Left colon (tissue), 2 donors: ENCODE data around the gene UBE2R2. TPM values are rescaled to one million over a fixed set of nuclear protein-coding genes. Genes with fewer than 3 reads are reported as not detected.
A peak's percentile ranks its signal among the peaks of the same experiment; 100 is the strongest.

ENCODE experiments used
- ATAC-seq: fragments of 200-7000 bp; cut with Tn5 transposase; one replicate; pipeline ENCODE4 v1.9.1; 2020; ENCODE audit warnings: mild to moderate bottlenecking, moderate library complexity
- DNase-seq, 2 donors: peaks; one replicate each; pipeline ENCODE4 v3.0.0-alpha.2; 2020
- intact Hi-C, 2 donors: fragments of 100-400 bp; cut with DNase I in 1 of 2; cut with micrococcal nuclease in 1 of 2; formaldehyde crosslinking; loops; one replicate each; pipeline versions ENCODE4 v1.11.2 to v1.14.0; 2022; cut with DNase I, micrococcal nuclease
- total RNA-seq, 2 donors: library from RNA; stranded (reverse); fragmentation: NEBNext Ultra II Directional; extraction: Animal tissue kit (Norgen Biotek cat#: 25700); gene quantifications; one replicate each; pipeline ENCODE4 v1.2.1, GENCODE V29; 2021
- donor health status: DM: no; HTN: no; CAD: no.
- donor health status: DM: yes; HTN: yes; CAD: no.

The UBE2R2 gene
- total RNA-seq, 2 donors from 2014 or later: 34.1 to 40.8 TPM

GRCh38 chr9:33913541-33913940 lies 96.6 kb downstream of the UBE2R2 start:
- intact Hi-C loops: no loop called here
- ATAC-seq: no peak
- DNase-seq: no peak

DNA sequence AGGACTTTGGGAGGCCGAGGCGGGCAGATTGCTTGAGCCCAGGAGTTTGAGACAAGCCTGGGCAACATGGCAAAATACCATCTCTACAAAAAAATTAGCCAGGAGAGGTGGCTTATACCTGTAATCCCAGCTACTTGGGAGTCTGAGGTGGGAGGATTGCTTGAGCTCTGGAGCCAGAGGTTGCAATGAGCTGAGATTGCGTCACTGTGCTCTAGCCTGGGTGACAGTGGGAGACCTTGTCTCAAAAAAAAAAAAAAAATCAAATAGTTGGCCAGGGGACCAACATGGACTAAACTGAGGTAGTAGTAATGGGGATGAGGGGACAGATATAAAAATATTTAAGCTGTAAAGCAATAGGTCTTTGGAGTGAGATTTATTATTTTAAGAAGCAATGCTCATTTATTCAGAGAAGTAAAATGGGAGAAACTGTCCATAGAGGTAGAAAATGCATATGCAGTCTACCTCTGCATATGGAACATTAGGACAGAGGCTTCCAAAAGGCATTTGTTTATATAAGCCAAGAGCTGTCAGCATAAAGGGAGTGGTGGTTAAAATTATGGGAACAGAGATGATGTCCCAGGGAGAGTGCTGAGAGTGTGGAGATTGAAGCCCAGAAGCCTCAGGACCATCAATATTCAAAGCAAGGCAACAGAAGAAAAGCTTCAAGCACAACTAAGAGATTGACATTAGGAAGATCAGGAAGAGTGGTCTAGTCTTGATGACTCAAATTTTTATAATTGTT lies 98.1 kb downstream of the UBE2R2 start:
- peak; percentile 13 for ATAC-seq
- intact Hi-C loops: no loop called here
- no peak for DNase-seq

- intact Hi-C loops: no loop called here
- no peak for DNase-seq
- ATAC-seq: no peak
Observed at GRCh38 chr9:33917036-33917435, 100.1 kb downstream of the UBE2R2 start.

DNA sequence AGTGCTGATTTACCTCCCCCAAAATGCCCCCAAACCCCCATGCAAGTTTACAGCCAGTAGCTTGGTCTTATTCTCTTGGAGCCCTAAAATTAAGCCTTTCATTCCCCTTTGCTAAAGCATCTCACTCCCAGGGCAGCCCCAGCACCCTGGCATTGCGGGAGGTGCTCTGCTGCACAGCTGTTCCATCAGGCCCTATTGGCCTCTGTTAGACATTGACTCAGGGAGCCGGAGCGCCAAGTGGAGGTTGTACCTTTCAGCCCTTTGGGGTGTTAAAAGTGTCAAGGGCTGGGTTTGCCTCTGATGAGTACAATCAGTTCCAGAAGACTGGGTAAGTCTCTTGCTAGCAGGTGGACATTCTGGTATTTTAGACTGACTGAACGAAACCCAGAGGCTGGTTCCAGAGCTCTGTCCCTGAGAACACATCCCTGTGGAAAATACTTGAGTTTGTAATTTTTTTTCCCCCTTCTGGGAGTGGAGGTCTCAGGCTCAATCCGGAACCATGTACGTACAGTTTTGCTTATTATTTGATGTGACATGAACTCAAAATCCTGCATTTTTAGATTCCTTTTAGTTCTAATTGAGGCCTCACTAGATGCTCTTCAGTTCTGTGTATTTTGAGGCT lies 102.4 kb downstream of the UBE2R2 start:
- DNase-seq (no peak), ATAC-seq (no peak)
- intact Hi-C loops: no loop called here

DNA sequence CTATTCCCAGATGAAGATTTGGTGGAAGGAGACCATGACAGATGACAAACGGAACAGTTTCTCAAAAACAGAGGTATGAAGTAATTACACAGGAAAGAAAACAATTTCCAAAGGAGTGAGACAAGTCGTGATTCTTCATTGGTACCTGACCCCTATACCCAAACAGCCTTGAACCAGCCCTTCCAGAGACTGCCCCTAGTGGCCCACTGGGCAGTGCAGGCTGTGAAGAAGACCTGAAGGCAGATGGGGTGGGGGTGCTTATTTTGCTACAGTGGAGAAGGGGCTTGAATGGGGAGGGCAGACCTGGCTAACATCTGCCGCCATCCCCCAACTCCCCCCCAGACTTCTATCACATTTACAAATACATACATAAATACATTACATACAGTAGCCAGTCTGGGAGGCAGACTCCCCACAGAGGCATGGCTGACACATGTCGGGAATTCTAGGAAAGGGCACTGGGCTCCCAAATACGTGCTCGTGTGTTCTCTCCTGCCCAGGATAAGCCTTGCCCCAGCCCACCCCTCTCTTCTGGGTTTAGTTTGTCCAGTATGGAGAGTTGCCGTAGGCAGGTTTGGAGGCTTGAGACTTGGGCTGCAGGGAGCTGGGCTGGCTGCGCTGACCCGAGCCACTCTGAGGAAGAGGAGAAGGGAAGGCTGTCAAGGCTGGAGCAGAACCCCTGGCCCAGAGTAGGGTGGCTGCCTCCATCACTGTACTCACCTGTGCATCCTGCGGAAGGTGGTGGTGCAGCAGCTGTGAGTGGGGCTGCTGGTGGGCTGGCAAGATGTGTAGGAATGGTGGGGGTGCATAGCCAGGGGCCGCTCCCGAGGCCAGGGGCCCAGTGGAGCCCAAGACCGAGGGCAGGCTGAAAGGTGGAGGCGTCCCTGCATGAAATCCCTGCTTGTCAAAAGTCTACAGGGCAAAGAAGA lies 105.3 kb downstream of the UBE2R2 start:
- peak in 1 of 2 donors; percentile 16 for DNase-seq
- peak; percentile 40 for ATAC-seq
- intact Hi-C loops: loop anchor here in 1 of 2 donors (10.0 kb wide), 1 partner anchor 153 kb away; no protein-coding TSS in a partner anchor

DNA sequence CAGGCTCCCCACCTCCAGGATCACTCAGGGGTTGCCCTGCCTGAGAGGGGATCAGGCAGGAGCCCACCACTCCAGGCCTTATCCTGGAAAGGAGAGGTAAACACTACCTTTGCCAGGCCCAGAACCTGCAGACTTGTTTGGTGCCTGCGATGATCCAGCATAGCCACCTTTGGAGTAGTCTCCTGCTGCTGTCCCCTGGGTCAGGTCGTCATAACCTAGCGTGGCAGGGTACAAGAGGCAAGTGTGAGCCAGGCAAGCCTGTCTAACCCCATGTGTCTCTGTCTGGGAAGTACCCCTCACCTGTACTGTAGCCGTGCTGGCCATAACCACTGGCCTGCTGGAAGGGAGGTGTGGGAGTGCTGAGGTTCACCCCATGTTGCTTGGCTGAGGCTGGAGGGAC lies 106.1 kb downstream of the UBE2R2 start:
- DNase-seq (no peak), ATAC-seq (no peak)
- intact Hi-C loops: loop anchor here in 1 of 2 donors (10.0 kb wide), 1 partner anchor 152 kb away; no protein-coding TSS in a partner anchor

GRCh38 chr9:33923998-33924701 lies 107.2 kb downstream of the UBE2R2 start:
- DNase-seq: no peak
- no peak for ATAC-seq
- intact Hi-C loops: loop anchor here in 1 of 2 donors (10.0 kb wide), 1 partner anchor 151 kb away; no protein-coding TSS in a partner anchor

GRCh38 chr9:33924978-33925797 lies 108.2 kb downstream of the UBE2R2 start:
- peak; percentile 66 for ATAC-seq
- DNase-seq: peak in 1 of 2 donors; percentile 36
- intact Hi-C loops: loop anchor here in 1 of 2 donors (10.0 kb wide), 1 partner anchor 150 kb away; no protein-coding TSS in a partner anchor

- ATAC-seq (no peak), DNase-seq (no peak)
- intact Hi-C loops: loop anchor here in 1 of 2 donors (10.0 kb wide), 1 partner anchor 148 kb away; no protein-coding TSS in a partner anchor
Observed at GRCh38 chr9:33926746-33927485, 110.0 kb downstream of the UBE2R2 start.

- intact Hi-C loops: loop anchor here in 1 of 2 donors (10.0 kb wide), 1 partner anchor 147 kb away; no protein-coding TSS in a partner anchor
- ATAC-seq (no peak), DNase-seq (no peak)
Observed at GRCh38 chr9:33927694-33928093, 110.7 kb downstream of the UBE2R2 start.

DNA sequence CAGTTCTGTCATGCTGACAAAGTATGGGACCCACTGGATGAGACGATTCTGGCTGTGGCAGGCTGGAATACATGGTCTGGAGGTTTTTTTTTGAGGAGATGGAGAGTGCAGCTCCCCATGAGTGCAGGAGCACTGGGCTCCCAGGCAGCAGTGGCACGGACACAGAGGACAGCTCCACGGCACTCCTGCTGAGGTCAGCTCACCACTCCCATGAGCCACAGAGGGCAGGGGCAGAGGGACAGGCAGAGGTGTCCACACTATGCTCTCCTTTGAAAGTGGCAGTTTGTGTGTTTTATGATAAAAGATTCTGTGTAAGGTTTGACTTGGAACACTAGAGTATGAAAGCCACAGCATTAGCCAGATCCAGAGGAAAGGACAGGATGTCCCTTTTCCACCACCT lies 114.4 kb downstream of the UBE2R2 start:
- intact Hi-C loops: no loop called here
- DNase-seq (no peak), ATAC-seq (no peak)

DNA sequence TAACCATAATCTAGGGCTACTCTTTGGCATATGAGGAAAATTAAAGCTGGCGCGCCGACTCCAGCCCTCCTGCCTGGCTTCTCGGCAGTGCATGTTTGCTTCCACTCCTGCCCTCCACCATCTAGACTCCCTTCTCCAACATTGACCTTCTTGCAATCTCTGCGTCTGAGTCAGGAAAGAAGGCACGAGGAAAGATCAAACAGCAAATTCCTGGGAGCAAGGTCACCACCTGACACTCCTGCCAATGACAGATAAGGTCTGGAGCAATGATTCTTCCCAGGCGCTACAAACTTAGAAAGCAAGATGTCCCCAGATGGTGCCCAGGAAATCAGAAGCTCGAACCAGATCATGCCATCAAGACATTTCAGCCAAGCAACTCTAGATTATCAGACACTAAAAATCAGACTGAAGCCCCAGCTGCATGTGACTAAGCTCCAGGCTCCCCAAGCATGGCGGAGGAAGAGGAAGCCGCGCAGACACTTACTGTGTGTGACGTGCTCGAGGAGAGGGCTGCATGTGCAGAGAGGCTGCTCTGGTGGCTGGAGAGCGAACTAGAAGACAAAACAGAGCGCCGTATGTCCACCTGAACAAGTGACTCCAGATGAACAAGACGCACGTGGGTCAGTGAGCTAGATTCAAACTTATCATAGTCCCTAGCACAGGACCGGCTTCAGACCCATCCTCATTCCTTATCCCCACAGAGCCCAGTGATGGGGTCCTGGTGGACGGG lies 115.3 kb downstream of the UBE2R2 start:
- no peak for ATAC-seq
- DNase-seq: no peak

DNA sequence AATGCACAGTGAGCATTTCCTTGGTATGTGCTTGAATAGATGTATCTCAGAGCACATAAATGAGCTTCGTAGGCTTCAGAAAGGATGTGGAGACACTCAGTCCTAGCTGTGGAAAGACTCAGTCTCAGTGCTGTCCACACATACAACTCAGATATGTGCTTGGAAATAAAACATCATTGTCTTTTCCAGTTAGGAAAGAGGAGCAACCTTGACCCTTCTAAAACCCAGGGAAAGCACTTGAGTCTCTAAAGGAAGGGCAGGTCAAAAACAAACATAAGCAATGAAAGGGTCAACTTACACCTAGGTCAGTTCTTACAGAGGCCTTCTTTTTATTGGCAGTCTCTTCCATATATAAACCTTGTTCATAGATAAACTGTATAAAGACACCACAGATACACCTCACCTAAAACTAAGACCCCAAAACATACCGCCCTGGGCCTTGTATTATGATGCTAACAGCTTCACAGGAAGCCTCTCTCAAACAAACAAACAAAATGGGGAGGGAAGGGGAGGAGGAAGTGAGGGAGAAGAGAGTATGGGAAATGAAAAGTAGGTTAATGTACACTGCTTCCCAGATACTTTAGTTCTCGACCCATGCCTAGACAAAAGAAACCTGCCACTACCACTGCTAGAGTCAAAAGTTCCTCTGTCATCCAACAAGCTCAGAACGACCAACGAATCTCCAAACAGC lies 117.4 kb downstream of the UBE2R2 start:
- DNase-seq: no peak
- intact Hi-C loops: no loop called here
- no peak for ATAC-seq

More for the DNA sequence above, 115.3 kb downstream of the UBE2R2 start:
- intact Hi-C loops: no loop called here

GRCh38 chr9:33939924-33940874 lies 123.2 kb downstream of the UBE2R2 start:
- DNase-seq (no peak), ATAC-seq (peak; percentile 90)
- intact Hi-C loops: no loop called here
